Measurements from ENCODE around the gene DBN1. TPM values are rescaled to one million over a fixed set of nuclear protein-coding genes. Genes with fewer than 3 reads are reported as not detected.
A peak's percentile ranks its signal among the peaks of the same experiment; 100 is the strongest.

The DBN1 gene
- total RNA-seq, 1 donor from 2014 or later: 83.3 TPM

DNA sequence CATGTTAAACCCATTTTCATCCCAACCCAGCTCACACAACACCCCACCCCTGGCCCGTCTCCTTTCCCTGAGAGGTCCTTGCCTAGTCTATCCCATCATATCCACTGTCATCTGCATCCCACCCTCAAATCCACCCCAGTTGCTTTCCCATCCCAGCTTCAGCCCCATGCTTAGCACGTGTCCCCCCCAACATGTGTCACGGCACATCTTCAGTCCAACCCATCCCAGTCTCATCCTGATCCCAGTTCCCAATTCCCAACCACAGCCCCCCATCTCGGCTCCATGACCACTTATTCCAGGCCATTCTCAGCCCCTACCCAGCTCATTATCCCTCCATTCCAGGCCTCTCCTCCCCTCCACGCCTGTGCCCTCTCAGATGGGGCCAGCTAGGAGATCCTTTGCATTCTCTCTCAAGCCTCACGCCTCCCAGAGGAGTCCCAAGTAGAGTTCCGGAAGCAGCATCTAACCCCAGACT is 605 bp upstream of the DBN1 start:
- no peak for DNase-seq (ENCODE audit: low spot score)

DNA sequence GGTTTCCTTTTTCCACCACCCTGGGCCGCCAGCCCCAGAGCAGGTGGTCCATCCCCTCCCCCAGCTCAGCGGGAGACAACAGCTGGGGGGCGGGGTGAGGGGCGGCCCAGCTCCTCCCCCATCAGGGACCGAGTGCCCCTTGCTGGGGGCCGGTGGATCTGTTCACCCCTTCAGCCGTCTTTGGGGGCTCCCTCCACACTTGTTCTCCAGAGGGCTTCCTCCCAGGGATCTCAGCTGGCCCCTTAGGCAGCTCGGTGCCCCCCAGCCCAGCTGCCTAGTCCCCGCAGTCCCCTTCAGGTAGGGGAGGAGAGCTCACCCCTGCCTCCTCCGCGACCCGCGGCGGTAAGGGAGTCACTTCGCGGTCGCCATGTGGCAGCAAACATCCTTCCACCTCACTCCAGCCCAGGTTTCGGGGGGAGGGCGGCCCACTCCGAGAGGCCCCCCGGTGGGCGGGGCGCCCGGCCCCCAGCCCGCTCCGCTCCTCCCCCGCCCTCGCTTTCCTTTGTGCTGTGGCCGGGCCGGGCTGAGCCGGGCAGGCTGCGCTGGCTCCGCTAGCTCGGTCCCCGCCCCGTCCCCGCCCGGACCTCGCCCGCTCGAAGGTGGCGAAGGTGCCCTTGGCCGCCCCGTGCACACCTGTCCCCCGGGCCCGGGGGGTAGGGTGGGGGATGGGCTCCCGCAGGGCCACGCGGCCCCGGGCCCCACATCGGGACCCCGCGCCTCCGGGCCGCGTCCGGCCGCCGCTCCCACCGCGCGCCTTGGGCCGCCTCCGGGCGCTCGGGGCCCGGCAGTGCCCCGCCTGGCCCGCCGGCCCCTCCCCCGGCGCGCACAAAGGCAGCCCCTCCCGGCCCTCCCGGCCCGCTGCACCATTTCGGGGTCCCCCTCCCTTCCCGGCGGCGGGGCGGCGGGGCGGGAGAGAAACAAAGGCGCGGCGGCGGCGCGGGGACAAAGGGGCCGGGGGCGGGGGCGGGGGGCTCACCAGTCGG is 683 bp downstream of the DBN1 start:
- DNase-seq (ENCODE audit: low spot score): no peak

DNA sequence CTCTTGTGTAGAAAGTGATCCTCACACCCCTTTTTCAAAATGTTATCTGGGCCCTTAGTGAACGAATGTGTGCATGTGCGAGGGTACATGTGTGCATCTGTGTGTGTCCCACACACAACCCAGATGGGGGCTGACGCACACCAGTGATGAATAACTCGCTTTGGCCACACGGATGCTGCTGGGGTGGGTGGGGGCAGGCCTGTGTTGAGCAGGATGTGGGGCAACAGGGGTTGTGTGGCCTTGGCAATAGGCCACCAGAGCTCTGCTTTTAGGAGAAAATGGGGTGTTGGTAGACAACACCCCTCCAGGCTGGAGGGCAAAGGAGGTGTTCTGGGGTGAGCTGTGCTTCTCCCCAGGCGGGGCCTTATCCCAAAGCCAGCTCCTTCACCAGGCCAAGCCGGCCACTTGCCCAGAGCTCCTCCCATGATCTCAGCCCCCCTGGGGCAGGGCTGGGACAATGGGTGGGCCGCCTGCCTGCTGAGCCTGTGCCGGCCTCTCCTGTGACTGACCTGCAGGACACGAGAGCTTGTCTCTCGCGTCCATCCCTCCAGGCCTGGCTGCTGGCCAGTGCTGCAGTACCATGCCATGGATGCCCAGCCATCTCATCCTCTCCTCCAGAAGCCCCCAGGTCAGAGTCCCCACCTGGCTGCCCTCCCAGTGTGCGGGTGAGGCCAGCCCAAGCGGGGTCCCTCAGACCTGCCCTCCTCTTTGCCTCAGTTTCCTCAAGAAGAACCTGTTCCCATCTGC is 1.7 kb downstream of the DBN1 start:
- no peak for DNase-seq (ENCODE audit: low spot score)

DNA sequence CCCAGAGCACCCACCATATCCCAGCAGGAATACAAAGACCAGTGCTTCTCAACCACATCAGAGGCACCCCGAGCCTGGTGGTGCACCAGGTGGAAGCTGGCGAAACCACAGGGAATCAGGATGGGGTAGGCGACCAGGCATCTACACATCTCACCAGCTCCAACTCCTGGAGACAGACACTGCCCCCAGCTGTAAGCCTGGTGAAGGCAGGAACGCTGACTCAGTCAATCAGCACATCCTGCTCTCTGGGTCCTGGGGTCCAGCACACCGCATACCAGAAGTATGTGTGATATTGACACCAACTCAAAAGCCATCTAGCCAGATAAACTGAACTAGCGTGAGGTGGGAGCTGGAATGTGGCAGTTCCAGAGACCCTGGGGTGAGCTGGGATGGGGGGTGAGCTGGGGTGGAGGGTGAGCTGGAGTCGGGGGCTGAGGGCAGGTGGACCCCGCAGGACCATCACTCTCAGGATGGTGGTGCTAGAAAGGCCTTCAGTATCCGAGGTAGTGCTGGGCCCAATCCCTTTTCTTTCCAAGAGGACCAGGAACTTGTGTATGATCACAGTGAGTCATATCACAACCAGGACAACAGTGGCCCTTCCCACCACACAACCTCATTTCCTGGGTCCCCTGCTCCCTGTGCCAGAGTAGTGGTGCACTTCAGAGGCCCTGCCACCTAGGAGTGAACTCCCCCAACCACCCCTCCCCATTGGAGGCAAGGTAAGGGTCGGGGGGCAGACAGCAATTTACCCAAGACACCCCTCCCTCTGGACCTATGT is 2.5 kb downstream of the DBN1 start:
- no peak for DNase-seq (ENCODE audit: low spot score)

DNA sequence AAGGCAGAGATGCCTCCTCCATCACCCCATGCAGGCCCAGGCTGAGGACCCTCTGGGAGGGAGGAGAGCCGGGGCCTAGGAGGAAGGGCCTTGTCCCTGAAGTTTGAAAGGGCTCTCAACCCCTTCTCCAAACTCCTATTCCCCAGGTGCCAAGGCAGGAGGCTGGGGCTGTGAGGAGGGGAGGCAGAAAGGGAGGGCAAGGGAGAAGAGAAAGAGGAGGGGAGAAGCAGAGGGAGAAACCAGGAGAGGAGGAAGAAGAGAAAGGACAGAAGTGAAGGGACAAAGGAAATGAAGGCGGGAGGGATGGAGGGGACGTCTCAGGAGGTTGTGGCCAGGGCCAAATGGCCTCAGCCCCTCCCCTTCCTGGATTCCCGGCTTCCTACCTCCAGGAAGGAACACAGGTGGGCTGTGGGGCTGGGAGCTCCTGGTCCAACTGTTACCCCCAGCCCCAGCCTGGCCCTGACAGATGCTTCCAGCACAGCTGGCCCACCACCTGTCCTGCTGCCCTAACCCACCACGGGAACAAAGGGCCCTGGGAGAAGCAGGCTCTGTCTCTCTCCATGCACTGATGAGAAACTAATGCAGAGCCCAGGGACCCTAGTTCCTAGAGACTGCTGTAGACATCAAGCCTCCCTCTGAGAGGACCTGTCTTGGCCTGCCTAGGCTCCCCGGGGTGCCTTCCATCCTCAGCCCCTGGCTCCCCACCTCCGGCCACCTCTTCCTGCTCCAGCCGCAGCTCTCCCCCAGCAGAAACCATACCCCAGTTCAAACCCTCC is 3.5 kb downstream of the DBN1 start:
- no peak for DNase-seq (ENCODE audit: low spot score)

DNA sequence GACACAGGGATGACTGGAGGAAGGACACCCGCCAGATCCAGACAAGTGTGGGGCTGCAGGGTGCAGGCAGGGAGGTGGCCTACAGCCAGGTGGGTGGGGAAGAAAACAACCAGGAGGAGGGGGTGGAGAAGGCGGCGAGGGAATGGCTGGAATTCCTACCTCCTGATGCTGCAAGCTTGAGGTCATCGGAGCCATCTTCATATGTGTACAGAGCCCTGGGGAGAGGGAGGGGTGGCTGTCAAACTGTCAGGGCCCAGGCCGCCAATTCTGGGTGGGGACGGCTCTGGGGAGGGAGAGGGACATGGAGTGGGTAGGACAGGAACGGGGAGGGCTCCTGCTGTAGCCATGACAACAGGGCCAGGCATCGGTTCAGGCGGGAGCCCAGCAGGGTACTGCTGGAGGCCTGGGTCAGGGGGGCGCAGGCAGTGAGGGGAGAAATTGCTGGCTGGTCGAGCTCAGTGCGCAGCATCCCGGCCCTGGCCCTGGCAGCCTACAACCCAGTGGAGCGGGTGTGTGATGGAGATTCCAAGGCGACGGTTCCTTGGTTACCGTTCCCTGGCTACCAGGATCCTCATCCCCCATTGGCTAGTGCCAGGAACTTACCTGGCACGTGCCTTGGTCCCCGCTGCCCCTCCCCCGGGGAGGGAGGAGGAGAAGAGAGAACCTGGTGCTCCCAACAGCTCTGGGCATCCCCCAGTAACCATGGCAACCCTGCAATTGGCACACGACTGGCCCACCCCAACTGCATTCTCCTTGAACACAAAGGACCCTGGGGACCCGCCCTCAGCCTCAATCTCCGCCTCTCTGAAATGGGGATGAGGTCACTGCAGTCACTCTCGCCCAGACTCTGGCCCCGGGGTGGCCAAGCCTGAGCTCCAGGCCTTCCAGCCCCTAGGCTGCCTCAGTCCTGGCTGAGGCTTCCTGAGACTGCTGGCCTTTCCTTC is 4.5 kb downstream of the DBN1 start:
- DNase-seq (ENCODE audit: low spot score): no peak

DNA sequence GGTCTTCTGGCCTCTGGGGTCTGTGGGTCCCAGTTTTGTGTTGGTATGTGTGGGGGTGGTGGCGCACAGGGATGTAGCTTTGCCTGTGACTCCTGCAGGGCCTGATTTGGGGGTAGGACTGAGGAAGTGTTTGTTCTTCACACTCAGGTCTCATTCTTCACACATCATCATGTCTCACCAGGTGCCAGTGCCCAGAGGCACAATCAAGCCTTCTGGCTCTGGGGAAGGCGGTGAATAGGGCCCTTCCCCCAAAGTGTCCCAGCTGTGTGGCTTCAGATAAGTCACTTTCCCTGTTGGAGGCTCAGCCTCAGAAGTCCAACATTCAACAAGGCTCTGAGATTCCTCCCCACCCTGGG is 5.1 kb downstream of the DBN1 start:
- DNase-seq (ENCODE audit: low spot score): no peak

DNA sequence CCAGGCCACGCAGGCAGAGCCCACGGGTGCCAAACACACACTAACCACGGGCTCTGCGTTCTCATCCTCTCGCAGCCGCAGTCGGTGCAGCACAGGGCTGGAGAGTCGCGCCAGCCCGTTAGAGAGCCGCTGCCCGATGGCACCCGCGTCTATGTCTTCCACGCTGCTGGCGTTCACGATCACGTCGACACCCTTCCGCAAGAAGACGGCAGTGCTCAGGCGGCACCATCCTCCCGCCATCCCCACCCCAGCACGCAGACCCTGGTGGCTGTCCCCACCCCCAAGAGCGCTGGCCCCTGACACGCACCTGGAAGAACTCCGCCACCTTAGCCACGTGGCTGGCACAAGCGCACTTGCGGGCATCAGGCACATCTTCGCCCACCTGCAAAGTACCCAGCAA is 6.0 kb downstream of the DBN1 start:
- DNase-seq (ENCODE audit: low spot score): no peak

DNA sequence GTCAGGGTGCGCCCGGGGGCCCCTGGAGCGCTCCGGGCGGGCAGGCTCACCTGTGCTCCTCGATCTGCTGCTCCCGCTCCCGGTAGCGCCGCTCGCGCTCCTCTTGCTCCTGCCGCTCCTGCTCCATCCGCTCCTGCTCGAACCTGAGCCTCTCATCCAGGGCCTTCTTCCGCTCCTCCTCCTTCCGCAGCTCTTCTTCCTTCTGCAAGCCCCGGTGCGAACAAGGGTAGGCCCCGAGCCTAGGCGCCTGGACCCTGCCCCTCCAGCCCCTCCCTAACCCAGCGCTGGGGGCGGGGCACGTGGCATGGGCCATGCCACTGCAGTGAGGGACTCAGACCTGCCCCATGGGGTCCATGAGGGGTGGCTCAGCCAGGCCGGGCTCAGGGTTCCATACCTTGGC is 6.6 kb downstream of the DBN1 start:
- DNase-seq (ENCODE audit: low spot score): no peak

DNA sequence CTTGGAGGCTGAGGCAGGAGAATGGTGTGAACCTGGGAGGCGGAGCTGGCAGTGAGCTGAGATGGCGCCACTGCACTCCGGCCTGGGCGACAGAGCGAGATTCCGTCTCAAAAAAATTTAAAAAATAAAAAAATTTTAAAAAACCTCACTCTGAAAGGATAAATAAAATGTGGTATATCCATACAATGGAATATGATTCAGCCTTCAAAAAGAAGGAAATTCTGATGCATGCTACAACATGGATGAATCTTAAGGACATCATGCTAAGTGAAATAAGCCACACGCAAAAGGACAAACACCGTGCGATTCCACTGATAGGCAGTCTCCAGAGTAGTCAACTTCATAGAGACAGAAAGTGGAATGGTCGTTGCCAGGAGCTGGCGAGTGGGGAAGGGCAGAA is 8.4 kb downstream of the DBN1 start:
- no peak for DNase-seq (ENCODE audit: low spot score)

DNA sequence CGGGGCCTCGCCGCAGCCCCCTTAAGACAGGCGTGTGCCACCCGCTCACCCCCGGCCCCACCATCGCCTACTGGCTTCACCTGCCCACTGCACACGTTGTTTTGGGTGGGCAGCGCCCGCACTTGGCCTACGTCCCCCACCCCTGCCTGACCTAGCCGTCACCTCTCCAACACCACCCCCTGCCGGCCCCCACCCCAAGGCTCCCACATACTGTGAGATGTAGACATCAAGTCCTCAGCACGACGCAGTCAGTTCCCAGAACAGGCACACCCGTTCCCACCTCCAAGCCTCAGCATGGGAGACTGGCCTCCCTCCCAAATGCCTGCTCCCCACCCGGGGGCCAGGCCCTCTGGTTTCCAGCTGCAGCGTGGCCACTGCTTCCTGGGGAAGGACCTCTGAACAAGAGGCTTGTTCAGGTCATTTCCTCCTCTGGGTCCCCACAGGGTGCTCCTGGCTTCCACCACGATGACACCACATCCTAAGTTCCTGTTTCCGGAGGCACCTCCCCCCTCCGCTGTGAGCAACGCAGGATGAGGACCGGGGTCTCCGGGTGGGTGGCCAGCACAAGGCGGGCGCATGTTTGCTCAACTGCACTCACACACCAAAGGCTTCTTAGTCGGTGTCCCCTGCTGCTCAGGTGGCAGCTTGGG is 11.3 kb downstream of the DBN1 start:
- DNase-seq (ENCODE audit: low spot score): no peak

DNA sequence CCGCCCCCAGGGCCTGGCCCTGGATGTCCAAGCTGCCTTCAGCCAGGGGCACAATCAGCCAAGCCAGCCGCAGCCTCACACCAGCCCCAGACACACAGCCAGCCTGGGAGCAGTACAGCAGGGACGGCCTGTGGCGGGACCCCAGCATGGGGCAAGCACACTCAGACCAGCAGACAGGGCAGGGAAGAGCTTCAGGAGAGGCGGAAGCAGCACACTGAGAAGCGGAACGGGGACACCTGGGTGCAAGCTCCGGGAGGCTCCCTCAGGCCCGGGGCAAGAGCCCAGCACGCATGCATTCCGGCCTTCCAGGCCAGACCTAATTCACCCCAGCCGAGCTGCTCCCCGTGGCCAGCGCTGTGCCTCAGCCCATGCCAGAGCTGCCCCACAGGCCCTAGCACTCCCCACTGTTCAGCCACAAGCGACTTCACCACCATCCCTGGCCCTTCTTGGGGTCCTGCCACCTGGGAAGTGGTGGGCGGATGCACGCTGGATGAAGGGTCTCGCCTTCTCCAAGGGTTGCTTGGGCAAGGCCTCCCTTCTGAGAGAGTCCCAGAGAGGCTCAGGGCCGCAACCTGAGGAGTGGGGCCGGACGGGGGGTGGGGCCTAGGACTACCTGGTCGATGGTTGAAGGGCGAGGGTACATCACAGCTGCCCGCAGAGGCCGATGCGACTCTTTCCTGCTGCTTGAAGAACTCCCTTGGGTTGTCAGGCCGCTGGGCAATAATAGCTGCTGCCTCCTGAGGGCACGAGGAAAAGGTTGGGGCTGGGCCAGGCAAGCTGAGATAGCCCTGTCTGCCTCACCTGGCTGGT is 13.4 kb downstream of the DBN1 start:
- no peak for DNase-seq (ENCODE audit: low spot score)

DNA sequence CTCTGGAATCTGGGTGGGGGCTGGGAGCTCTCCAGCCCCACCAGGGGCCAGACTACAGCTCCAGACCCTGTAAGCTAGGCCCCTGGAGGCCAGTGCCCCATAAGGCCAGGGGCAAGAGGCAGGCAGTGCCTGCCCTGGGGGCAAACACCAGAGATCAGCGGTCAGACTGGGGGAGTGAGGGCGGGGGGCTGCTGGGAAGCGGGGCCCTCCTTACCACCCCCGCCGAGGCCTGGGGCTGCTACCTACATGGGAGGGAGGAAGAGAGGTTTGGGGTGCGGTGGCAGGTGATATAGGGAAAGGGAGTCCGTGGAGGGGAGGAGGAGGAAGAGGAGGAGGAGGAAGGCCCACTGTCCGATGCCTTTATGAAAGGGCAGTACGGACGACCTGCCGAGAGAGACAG is 14.1 kb downstream of the DBN1 start:
- DNase-seq (ENCODE audit: low spot score): no peak

DNA sequence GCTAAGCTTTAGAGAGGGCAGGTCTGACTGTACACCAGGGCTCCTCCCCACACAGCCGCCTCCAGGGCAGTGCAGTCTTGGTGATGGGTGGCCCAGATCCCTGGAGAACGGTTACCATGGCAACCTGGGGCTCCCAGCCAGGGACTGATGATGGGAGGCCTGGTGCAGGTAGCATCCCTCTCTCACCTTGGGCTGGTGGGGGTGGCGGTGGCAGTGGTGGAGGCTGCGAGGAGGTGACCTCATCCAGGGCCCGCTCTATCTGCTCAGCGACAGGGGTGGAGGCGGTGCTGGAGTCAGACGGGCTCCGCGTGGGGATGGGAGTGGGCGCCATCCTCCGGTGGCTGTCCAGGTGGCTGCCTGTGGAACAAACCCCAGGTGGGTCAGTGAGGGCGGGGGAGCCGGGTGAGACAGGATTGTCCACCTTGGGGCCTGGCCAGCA is 14.5 kb downstream of the DBN1 start:
- no peak for DNase-seq (ENCODE audit: low spot score)

DNA sequence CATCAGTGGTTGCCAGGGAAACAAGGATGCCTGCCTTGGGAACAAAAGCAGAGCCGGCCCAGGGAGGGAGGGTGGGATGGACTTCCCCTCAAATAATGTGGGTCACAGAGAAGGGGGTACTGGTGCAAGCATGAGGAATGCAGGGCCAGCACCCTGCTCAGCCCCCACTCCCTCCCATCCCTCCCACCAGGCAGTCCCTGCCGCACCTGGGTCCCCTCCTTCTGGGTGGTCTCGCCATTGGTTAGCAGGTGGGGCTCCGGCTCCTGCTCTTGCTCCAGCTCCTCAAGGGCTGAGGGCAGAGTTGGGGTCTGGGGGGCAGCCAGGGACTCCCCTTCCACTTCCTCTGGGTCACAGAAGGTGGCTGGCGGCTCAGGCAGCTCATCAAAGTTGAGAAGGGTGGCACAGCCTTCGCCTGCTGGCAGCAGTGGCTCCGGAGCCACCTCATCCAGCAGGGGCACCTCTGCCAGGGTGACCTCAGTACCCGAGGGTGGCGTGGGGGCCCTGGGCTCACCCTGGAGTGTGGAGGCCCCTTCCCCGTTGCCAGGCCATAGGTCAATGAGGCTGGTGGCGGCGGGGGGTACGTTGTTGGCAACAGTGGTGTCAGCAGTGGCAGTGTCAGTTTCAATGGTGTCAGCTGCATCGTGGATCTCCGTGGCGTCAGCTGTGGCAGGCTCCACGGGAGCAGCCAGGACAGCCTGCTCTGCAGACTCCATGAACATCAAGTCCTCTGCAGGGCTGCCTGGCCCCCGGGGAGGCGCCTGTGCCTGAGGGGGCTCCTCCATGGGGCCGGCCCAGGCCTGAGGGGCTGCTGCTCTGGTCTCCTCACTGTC is 15.4 kb downstream of the DBN1 start:
- no peak for DNase-seq (ENCODE audit: low spot score)

DNA sequence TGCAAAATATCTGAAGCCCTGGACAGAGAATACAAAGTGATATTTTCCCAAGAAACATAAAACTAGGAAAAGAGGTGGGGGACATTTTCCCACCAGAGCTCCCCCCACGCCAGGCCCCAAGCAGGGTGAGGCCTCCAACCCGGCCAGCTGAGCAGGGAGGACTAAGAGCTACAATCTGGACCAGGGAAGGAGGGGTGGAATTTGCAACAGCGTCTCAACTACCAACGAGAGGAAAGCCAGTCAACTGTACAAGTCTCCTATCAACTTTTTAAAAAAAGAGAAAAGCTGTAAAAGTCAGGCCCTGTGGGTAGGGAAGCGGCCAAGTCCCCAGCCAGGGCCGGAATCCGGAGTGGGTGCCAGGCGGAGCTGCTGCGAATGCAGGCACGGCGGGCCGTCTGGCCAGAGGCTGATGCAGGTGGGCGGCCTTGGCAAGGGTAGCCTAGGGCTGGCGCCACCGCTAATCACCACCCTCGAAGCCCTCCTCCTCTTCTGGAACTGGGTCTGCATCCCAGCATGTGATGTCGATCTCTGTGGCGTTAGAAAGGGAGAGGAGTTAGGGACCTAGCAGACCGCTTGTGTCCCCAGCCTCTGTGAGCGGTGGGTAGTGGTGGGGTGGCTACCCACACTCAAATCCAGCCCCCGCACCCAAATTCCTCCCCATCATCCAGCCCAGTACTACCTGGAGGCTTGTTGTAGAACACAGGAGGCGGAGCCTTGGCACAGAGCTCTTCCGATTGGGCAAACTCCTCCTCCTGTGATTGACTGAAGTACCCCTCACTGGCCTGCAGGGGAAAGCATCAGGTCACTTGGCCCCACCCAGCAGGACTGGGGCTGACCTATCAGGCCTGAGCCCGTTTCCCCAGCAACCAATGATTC is 16.2 kb downstream of the DBN1 start:
- peak; percentile 93 for DNase-seq (ENCODE audit: low spot score)

DNA sequence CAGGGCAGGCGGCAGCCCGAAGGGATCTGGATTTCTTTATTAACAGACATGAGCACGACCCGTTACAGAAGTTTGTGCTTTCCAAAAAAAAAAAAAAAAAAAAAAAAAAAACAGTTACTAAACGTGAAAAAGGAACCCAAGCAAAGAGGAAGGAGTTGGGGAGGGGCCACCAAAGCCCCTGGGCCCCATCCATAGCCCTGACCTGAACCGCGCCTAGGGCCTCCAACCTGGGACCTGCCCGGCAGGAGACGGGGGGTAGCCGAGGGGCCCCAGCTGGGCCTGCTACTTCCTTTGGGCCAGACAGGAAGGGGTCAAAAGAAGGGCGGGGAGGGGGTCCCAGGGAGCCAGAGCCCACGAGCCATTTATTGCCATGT is 16.9 kb downstream of the DBN1 start:
- no peak for DNase-seq (ENCODE audit: low spot score)

Data from umbilical cord (tissue), 2 donors.